Measurements from ENCODE around the gene PREPL.

DNA sequence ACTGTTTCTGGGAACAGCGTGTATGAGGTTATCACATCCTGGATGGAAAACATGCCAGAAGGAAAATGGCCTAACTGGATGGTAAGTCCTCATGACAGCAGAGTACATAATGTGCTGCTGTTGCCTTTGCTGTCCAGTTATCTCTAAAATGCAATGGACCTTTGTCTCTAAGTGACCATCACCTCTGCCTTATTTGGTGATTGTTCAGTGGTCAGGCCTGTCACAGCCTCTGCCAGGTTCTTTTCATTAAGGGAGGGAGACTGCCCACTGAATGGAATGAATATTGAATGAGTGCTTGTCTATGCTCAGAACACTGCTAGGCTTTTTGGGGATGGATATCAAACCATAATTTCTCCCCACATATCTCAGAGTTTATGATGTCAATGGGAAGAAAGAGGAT is 57.0 kb downstream of the PREPL start:
- TF ChIP-seq CTCF (IDR thresholded peaks at IDR 0.05; ENCODE audit: extremely low read depth in 1 of 2, insufficient read depth in 1 of 2, low read depth in 1 of 2, low read length in 2 of 2) (no peak), POLR2AphosphoS5 (IDR thresholded peaks at IDR 0.05; ENCODE audit: insufficient read depth, low read depth, low read length) (no peak), GATA2 (IDR thresholded peaks at IDR 0.05; ENCODE audit: insufficient read depth, insufficient read length, low read depth, low read length) (no peak)

Data from endothelial cell of umbilical vein (primary cell).